ENCODE data around the gene CACNB2. TPM values are rescaled to one million over a fixed set of nuclear protein-coding genes. Genes with fewer than 3 reads are reported as not detected.

CACNB2 gene
- total and polyA plus RNA-seq, 2 donors = 0.85 to 3.9 TPM

DNA sequence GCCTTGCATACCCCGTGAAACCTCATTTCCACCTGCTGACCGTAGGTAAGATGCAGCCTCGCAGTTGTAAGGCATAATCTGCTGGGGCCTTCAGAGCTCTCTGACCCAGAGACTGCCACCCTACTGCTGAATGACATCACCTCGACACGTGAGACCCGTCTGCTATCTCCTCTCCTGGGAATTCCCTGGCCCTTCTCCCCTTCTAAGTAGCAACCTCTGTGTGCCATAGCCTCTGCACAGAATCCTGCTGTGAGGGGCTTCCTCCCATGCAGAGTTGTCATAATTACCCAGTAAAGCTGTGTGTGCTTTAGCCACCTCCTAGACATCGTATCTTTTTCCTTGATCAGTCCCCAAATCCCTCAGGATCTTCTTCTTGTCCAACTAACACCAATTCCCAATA is 106.7 kb downstream of the CACNB2 start:
- H3K4me3 ChIP-seq (ENCODE audit: low read length in 2 of 2) = no peak overlapping the region
- no peak overlapping the region for H3K27ac ChIP-seq (ENCODE audit: low read depth in 1 of 2, low read length in 1 of 2)
- no peaks in the 10 kb centered on the region for H3K4me1 ChIP-seq (ENCODE audit: control insufficient read depth in 2 of 2, insufficient read depth in 2 of 2, low read length in 2 of 2)
- no peaks in the 10 kb centered on the region for H3K9me3 ChIP-seq (ENCODE audit: control insufficient read depth in 2 of 2, insufficient read depth in 1 of 2, low read length in 1 of 2)
- DNase-seq (ENCODE audit: low read depth in 6 of 9, low spot score in 9 of 9) = no peak
- 97% methylated on average over 7 of the region's 7 CpGs for WGBS
- H3K27me3 ChIP-seq (ENCODE audit: control insufficient read depth in 2 of 2, insufficient read depth in 1 of 2, low read length in 1 of 2) = no peaks in the 10 kb centered on the region
- H3K36me3 ChIP-seq (ENCODE audit: control insufficient read depth in 2 of 2, insufficient read depth in 2 of 2, low read length in 1 of 2) = no peaks in the 10 kb centered on the region

GRCh38 chr10:18252086-18252485 is 111.9 kb downstream of the CACNB2 start:
- Histone ChIP-seq H3K27ac (ENCODE audit: low read depth in 1 of 2, low read length in 1 of 2) (no peak overlapping the region), H3K36me3 (ENCODE audit: control insufficient read depth in 2 of 2, insufficient read depth in 2 of 2, low read length in 1 of 2) (no peaks in the 10 kb centered on the region), H3K27me3 (ENCODE audit: control insufficient read depth in 2 of 2, insufficient read depth in 1 of 2, low read length in 1 of 2) (no peaks in the 10 kb centered on the region), H3K4me1 (ENCODE audit: control insufficient read depth in 2 of 2, insufficient read depth in 2 of 2, low read length in 2 of 2) (no peaks in the 10 kb centered on the region), H3K9me3 (ENCODE audit: control insufficient read depth in 2 of 2, insufficient read depth in 1 of 2, low read length in 1 of 2) (no peaks in the 10 kb centered on the region), H3K4me3 (ENCODE audit: low read length in 2 of 2) (no peak overlapping the region)
- 93% methylated on average over 7 of the region's 7 CpGs for WGBS
- no peak for DNase-seq (ENCODE audit: low read depth in 6 of 9, low spot score in 9 of 9)

DNA sequence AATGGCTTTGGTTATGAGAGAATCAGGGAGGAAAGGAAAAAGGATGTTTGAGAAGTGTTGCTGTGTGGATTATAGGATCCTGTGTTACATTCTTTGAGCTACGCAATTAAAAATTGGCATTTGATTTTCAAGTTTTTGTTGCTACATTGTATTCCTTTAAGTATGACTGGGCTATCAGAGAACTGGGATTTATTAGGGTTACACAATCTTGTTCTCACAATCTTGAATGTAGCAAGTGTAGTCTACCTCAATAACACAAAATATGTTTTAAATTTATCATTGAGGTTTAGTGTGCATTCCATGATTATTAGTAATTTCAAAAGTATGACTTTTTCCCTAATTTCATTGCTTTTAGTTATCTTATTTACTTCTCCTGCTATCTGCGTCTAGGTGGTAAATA is 113.9 kb downstream of the CACNB2 start:
- Histone ChIP-seq H3K9me3 (ENCODE audit: control insufficient read depth in 2 of 2, insufficient read depth in 1 of 2, low read length in 1 of 2) (no peaks in the 10 kb centered on the region), H3K36me3 (ENCODE audit: control insufficient read depth in 2 of 2, insufficient read depth in 2 of 2, low read length in 1 of 2) (no peaks in the 10 kb centered on the region), H3K4me1 (ENCODE audit: control insufficient read depth in 2 of 2, insufficient read depth in 2 of 2, low read length in 2 of 2) (no peaks in the 10 kb centered on the region), H3K4me3 (ENCODE audit: low read length in 2 of 2) (no peak overlapping the region), H3K27ac (ENCODE audit: low read depth in 1 of 2, low read length in 1 of 2) (no peak overlapping the region), H3K27me3 (ENCODE audit: control insufficient read depth in 2 of 2, insufficient read depth in 1 of 2, low read length in 1 of 2) (no peaks in the 10 kb centered on the region)
- no peak for DNase-seq (ENCODE audit: low read depth in 6 of 9, low spot score in 9 of 9)
- 97% methylated on average over 2 of the region's 2 CpGs for WGBS

GRCh38 chr10:18254692-18255091 is 114.5 kb downstream of the CACNB2 start:
- DNase-seq (ENCODE audit: low read depth in 6 of 9, low spot score in 9 of 9) = no peak
- Histone ChIP-seq H3K27ac (ENCODE audit: low read depth in 1 of 2, low read length in 1 of 2) (no peak overlapping the region), H3K4me3 (ENCODE audit: low read length in 2 of 2) (no peak overlapping the region), H3K4me1 (ENCODE audit: control insufficient read depth in 2 of 2, insufficient read depth in 2 of 2, low read length in 2 of 2) (no peaks in the 10 kb centered on the region), H3K9me3 (ENCODE audit: control insufficient read depth in 2 of 2, insufficient read depth in 1 of 2, low read length in 1 of 2) (no peaks in the 10 kb centered on the region), H3K36me3 (ENCODE audit: control insufficient read depth in 2 of 2, insufficient read depth in 2 of 2, low read length in 1 of 2) (no peaks in the 10 kb centered on the region), H3K27me3 (ENCODE audit: control insufficient read depth in 2 of 2, insufficient read depth in 1 of 2, low read length in 1 of 2) (no peaks in the 10 kb centered on the region)
- WGBS = 95% methylated on average over 4 of the region's 4 CpGs

- H3K27ac ChIP-seq (ENCODE audit: low read depth in 1 of 2, low read length in 1 of 2) = no peak overlapping the region
- no peaks in the 10 kb centered on the region for H3K36me3 ChIP-seq (ENCODE audit: control insufficient read depth in 2 of 2, insufficient read depth in 2 of 2, low read length in 1 of 2)
- 84% methylated on average over 18 of the region's 18 CpGs for WGBS
- H3K9me3 ChIP-seq (ENCODE audit: control insufficient read depth in 2 of 2, insufficient read depth in 1 of 2, low read length in 1 of 2) = no peaks in the 10 kb centered on the region
- no peaks in the 10 kb centered on the region for H3K4me1 ChIP-seq (ENCODE audit: control insufficient read depth in 2 of 2, insufficient read depth in 2 of 2, low read length in 2 of 2)
- DNase-seq (ENCODE audit: low read depth in 6 of 9, low spot score in 9 of 9) = no peak
- peaks cover 0 to 2% of the 10 kb centered on the region in 2 donors for H3K27me3 ChIP-seq (ENCODE audit: control insufficient read depth in 2 of 2, insufficient read depth in 1 of 2, low read length in 1 of 2)
- H3K4me3 ChIP-seq (ENCODE audit: low read length in 2 of 2) = no peak overlapping the region
Observed at GRCh38 chr10:18260310-18260922, 120.2 kb downstream of the CACNB2 start.

DNA sequence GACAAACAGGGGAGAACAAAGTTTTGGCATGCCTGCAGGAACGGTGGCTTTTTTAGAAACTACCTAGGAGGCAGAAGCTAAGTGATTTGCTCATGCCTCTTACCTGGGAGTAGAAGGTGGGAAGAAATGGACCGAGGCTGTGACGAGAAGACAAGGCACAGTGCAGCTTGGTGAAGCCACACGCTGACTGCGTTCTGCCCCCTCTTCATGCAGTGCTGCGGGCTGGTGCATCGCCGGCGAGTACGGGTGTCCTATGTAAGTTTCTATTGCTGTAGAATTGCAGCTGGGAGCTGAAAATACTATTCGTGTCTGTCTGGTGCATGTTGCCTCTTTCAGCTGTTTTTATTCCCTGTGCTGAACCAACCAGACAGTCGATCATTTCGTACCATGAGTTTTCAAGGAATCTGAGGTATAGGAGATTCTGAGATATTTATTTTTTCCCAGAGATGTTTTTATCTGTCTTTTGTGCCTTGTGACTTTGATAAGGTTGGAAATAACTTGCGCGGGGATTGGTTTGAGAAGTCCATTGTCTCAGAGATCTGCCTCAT is 120.9 kb downstream of the CACNB2 start:
- H3K4me3 ChIP-seq (ENCODE audit: low read length in 2 of 2) = no peak overlapping the region
- WGBS = 86% methylated on average over 15 of the region's 15 CpGs
- DNase-seq (ENCODE audit: low read depth in 6 of 9, low spot score in 9 of 9) = no peak

DNA sequence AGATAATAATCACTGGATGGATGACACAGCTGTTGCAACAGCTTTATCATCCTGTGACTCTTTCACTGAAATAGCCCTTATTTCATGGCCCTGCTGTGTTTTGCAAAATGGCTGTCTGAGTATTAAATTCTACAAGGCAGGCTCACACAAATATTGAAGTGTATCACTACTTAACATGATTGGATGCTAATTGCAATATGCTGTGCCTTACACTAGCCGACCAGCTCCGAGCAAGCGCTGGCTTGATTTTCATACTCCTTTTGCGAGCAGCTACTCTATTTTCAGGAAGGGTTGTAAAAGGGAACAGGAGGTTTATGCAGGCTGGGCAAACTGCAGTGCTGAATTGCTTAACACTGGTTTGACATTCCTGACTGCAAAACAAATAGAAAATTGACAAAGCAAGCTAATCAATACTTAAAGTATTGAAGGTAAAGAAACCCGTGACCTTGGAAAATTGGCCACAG is 121.6 kb downstream of the CACNB2 start:
- Histone ChIP-seq H3K27me3 (ENCODE audit: control insufficient read depth in 2 of 2, insufficient read depth in 1 of 2, low read length in 1 of 2) (peaks cover 0 to 2% of the 10 kb centered on the region in 2 donors), H3K27ac (ENCODE audit: low read depth in 1 of 2, low read length in 1 of 2) (no peak overlapping the region), H3K4me1 (ENCODE audit: control insufficient read depth in 2 of 2, insufficient read depth in 2 of 2, low read length in 2 of 2) (no peaks in the 10 kb centered on the region), H3K36me3 (ENCODE audit: control insufficient read depth in 2 of 2, insufficient read depth in 2 of 2, low read length in 1 of 2) (no peaks in the 10 kb centered on the region), H3K9me3 (ENCODE audit: control insufficient read depth in 2 of 2, insufficient read depth in 1 of 2, low read length in 1 of 2) (no peaks in the 10 kb centered on the region), H3K4me3 (ENCODE audit: low read length in 2 of 2) (no peak overlapping the region)
- WGBS = 91% methylated on average over 5 of the region's 5 CpGs
- DNase-seq (ENCODE audit: low read depth in 6 of 9, low spot score in 9 of 9) = no peak

More for the DNA sequence above, 120.9 kb downstream of the CACNB2 start:
- Histone ChIP-seq H3K36me3 (ENCODE audit: control insufficient read depth in 2 of 2, insufficient read depth in 2 of 2, low read length in 1 of 2) (no peaks in the 10 kb centered on the region), H3K27ac (ENCODE audit: low read depth in 1 of 2, low read length in 1 of 2) (peak overlapping the region in 1 of 2 donors; percentile 30), H3K9me3 (ENCODE audit: control insufficient read depth in 2 of 2, insufficient read depth in 1 of 2, low read length in 1 of 2) (no peaks in the 10 kb centered on the region), H3K4me1 (ENCODE audit: control insufficient read depth in 2 of 2, insufficient read depth in 2 of 2, low read length in 2 of 2) (no peaks in the 10 kb centered on the region), H3K27me3 (ENCODE audit: control insufficient read depth in 2 of 2, insufficient read depth in 1 of 2, low read length in 1 of 2) (peaks cover 0 to 2% of the 10 kb centered on the region in 2 donors)

GRCh38 chr10:18264466-18265050 is 124.3 kb downstream of the CACNB2 start:
- no peaks in the 10 kb centered on the region for H3K36me3 ChIP-seq (ENCODE audit: control insufficient read depth in 2 of 2, insufficient read depth in 2 of 2, low read length in 1 of 2)
- H3K27ac ChIP-seq (ENCODE audit: low read depth in 1 of 2, low read length in 1 of 2) = no peak overlapping the region
- no peaks in the 10 kb centered on the region for H3K9me3 ChIP-seq (ENCODE audit: control insufficient read depth in 2 of 2, insufficient read depth in 1 of 2, low read length in 1 of 2)
- no peak overlapping the region for H3K4me3 ChIP-seq (ENCODE audit: low read length in 2 of 2)
- H3K27me3 ChIP-seq (ENCODE audit: control insufficient read depth in 2 of 2, insufficient read depth in 1 of 2, low read length in 1 of 2) = peaks cover 0 to 2% of the 10 kb centered on the region in 2 donors
- WGBS = 77% methylated on average over 5 of the region's 5 CpGs
- H3K4me1 ChIP-seq (ENCODE audit: control insufficient read depth in 2 of 2, insufficient read depth in 2 of 2, low read length in 2 of 2) = no peaks in the 10 kb centered on the region
- no peak for DNase-seq (ENCODE audit: low read depth in 6 of 9, low spot score in 9 of 9)

GRCh38 chr10:18268005-18268404 is 127.8 kb downstream of the CACNB2 start:
- H3K4me1 ChIP-seq (ENCODE audit: control insufficient read depth in 2 of 2, insufficient read depth in 2 of 2, low read length in 2 of 2) = no peaks in the 10 kb centered on the region
- no peaks in the 10 kb centered on the region for H3K9me3 ChIP-seq (ENCODE audit: control insufficient read depth in 2 of 2, insufficient read depth in 1 of 2, low read length in 1 of 2)
- no peaks in the 10 kb centered on the region for H3K36me3 ChIP-seq (ENCODE audit: control insufficient read depth in 2 of 2, insufficient read depth in 2 of 2, low read length in 1 of 2)
- DNase-seq (ENCODE audit: low read depth in 6 of 9, low spot score in 9 of 9) = no peak
- no peak overlapping the region for H3K4me3 ChIP-seq (ENCODE audit: low read length in 2 of 2)
- no peaks in the 10 kb centered on the region for H3K27me3 ChIP-seq (ENCODE audit: control insufficient read depth in 2 of 2, insufficient read depth in 1 of 2, low read length in 1 of 2)
- WGBS = 96% methylated on average over 3 of the region's 3 CpGs
- no peak overlapping the region for H3K27ac ChIP-seq (ENCODE audit: low read depth in 1 of 2, low read length in 1 of 2)

Measured in thymus (tissue), 11 donors.